Kidney epithelial cell (primary cell): ENCODE results near the gene KDM1A. TPM values are rescaled to one million over a fixed set of nuclear protein-coding genes. Genes with fewer than 3 reads are reported as not detected.

Experiments used
- DNase-seq: peaks from one replicate; pipeline ENCODE4 v3.0.0-alpha.2; 2010; ENCODE audit warnings: low read depth
- H3K27me3 ChIP-seq: 2 replicates; pipeline ENCODE4 v1.6.0; 2011; ENCODE audit warnings: low read length; ENCODE audit not compliant: control insufficient read depth, insufficient read depth
- H3K36me3 ChIP-seq: 2 replicates; pipeline ENCODE4 v1.5.1; 2011; ENCODE audit warnings: low read length; ENCODE audit not compliant: control insufficient read depth, insufficient read depth
- H3K4me3 ChIP-seq: 2 replicates; pipeline ENCODE4 v1.5.1; 2011; ENCODE audit warnings: low read depth, mild to moderate bottlenecking, control low read depth, low read length
- total RNA-seq: library from RNA; depleted of rRNA; stranded (reverse); fragments of >200 nt; gene quantifications from 2 replicates; pipeline ENCODE4 v1.2.3, GENCODE V29; 2015
- TF ChIP-seq, protein P1 (sequence below): IDR thresholded peaks from 2 replicates; pipeline ENCODE4 v1.5.1; 2011; ENCODE audit warnings: mild to moderate bottlenecking, moderate library complexity, low read length, control low read depth, inconsistent platforms; ENCODE audit not compliant: insufficient read depth, poor library complexity, severe bottlenecking

The KDM1A gene
- total RNA-seq, 1 donor from 2014 or later = 111 TPM

DNA sequence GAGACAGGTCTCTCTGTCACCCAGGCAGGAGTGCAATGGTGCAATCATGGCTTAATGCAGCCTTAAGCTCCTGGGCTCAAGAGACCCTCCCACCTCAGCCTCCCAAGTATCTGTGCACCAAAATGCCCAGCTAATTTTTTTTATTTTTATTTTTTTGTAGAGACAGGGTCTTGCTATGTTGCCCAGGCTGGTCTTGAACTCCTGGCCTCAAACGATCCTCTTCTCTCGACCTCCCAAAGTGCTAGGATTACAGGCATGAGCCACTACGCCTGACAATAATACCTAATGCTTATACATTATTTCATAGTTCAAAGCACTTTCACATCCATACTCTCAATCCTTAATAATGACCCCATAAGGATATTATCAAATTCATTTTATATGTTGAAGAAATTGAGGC, 101.1 kb downstream of the KDM1A start:
- Histone ChIP-seq H3K27me3 (no peaks in the 10 kb centered on the region), H3K4me3 (no peak overlapping the region), H3K36me3 (no peaks in the 10 kb centered on the region)
- DNase-seq = no peak
- TF ChIP-seq, protein P1, sequence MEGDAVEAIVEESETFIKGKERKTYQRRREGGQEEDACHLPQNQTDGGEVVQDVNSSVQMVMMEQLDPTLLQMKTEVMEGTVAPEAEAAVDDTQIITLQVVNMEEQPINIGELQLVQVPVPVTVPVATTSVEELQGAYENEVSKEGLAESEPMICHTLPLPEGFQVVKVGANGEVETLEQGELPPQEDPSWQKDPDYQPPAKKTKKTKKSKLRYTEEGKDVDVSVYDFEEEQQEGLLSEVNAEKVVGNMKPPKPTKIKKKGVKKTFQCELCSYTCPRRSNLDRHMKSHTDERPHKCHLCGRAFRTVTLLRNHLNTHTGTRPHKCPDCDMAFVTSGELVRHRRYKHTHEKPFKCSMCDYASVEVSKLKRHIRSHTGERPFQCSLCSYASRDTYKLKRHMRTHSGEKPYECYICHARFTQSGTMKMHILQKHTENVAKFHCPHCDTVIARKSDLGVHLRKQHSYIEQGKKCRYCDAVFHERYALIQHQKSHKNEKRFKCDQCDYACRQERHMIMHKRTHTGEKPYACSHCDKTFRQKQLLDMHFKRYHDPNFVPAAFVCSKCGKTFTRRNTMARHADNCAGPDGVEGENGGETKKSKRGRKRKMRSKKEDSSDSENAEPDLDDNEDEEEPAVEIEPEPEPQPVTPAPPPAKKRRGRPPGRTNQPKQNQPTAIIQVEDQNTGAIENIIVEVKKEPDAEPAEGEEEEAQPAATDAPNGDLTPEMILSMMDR = no peak

DNA sequence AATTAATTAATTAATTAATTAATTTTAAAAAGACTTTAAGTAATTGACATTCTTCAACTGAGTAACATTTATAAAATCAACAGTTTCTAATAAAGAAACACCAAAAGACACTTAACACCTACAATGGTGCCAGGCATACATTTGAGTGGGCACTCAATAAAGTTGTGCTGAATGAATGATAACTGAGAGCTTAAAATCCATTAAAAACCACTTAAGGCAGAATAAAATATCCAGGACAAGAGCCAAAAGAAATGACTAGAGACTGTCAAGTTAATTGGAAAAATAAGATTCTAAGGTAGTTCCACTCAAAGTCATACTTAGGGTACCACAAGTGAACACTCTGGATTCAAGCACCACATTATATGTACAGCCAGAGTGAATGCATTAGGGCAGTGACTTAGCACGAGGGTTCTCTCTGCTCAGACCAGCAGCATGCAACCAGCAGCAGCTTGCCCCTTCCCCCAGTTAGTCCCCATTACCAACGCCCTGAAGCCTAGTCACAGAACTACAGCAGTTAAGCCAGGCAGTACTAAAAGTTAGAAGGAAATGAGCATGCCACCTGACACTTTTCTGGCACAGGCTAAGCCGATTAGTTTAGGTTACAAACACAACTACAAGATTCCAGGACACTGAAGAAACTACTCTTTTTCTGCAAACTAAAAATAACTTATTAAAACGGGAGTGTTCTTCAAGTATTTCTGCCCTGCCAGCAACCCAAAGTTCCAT, 102.9 kb downstream of the KDM1A start:
- Histone ChIP-seq H3K4me3 (no peak overlapping the region), H3K36me3 (no peaks in the 10 kb centered on the region), H3K27me3 (no peaks in the 10 kb centered on the region)
- no peak for DNase-seq
- TF ChIP-seq, protein P1 = no peak

DNA sequence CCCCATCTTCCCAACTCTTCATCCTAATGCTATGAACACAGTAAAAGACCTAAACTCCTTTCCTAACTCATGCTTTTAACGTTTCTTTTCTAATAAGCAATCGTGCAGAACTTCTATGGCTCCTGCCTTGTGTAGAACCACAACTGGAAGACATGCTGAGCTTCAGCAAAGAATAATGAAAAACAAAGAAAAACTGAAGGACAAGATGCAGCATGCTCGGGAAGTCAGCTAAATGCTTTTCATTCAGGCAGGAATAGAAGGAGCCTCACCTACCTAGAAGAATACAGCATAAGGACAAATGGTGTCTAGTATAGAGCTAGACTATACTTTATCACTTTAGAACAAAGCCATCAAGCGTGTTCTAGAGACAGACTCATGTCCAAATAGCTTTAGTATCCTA, 103.5 kb downstream of the KDM1A start:
- Histone ChIP-seq H3K27me3 (no peaks in the 10 kb centered on the region), H3K4me3 (no peak overlapping the region), H3K36me3 (no peaks in the 10 kb centered on the region)
- TF ChIP-seq, protein P1 = no peak
- no peak for DNase-seq

DNA sequence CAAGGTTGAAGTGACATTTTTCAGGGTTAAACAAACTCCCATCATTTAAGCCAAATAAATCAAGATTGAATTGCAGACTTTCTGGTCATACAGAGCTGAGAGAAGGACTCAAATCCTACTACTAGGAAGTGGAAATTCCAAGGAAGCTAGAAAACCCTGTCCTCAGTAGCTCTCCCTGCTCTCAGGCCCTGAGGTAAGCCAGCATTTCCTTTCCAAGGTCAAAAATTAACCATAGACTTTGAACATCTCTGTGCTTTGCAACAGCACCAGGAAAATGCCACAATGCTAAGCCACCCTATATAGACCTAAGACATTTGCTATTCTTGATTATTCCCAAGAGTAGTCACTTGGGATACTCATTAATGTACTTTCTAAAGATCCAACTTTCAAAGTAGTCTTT, 104.3 kb downstream of the KDM1A start:
- H3K4me3 ChIP-seq = no peak overlapping the region
- no peaks in the 10 kb centered on the region for H3K27me3 ChIP-seq
- no peak for DNase-seq
- no peaks in the 10 kb centered on the region for H3K36me3 ChIP-seq
- TF ChIP-seq, protein P1 = no peak

DNA sequence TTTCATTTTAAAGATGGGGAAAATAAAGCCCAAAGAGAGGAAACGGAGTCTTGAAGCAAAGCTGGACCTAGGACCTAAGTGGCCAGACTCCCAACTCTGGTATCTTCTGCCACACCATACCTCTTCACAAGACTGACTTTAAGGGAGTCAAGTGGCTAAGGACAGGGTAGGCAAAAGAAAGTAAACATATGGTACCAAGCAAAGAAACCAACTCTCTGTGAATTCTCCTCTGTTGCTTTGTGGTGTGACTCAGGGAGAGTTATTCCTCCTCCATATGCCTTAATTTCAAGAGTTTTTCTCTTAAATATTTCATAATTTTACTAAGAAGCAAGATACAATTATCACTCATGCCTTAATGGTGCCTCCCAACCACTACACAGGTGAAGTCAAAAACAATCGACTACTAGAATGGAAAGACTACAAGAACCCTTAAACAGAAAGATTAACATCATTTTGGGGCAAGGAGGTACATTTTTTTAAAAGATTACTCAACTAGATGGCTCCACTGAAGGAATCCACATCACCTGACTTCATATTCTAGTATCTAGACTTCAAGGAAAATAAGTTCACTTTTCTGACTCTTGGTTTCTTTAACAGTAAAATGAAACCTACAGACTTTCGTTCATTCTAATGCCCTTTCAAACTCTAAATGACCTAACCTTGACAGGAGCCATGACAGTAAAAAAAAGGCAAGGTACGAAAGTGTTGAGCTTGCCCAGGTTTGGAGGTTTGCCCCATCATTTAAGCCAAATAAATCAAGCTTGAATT, 105.2 kb downstream of the KDM1A start:
- H3K36me3 ChIP-seq = no peaks in the 10 kb centered on the region
- no peak for DNase-seq
- no peak overlapping the region for H3K4me3 ChIP-seq
- TF ChIP-seq, protein P1 = no peak
- no peaks in the 10 kb centered on the region for H3K27me3 ChIP-seq
